Stimulated activated CD8-positive, alpha-beta memory T cell treated with anti-CD3 and anti-CD28 coated beads, Interleukin-7, amount 100 ng/mL, for 48 hours (primary cell): Measurements from ENCODE around the gene ZBED3.

Experiments used
- DNase-seq, 2 donors: peaks; one replicate each; pipeline ENCODE4 v3.0.0-alpha.2; 2020; ENCODE audit warnings: low read depth in 1 of 2; ENCODE audit errors: extremely low read depth in 1 of 2

The ZBED3 gene

GRCh38 chr5:77077829-77078176 lies 9.3 kb downstream of the ZBED3 start:
- no peak for DNase-seq

- DNase-seq = peak; percentile 21 to 42
Measured at GRCh38 chr5:77076961-77077828, 9.9 kb downstream of the ZBED3 start.

GRCh38 chr5:77074745-77075144 lies 12.3 kb downstream of the ZBED3 start:
- no peak for DNase-seq

GRCh38 chr5:77073667-77074066 lies 13.4 kb downstream of the ZBED3 start:
- DNase-seq = no peak

GRCh38 chr5:77066823-77067442 lies 20.2 kb downstream of the ZBED3 start:
- DNase-seq = no peak

GRCh38 chr5:77066184-77066583 lies 20.9 kb downstream of the ZBED3 start:
- no peak for DNase-seq

GRCh38 chr5:77065256-77065655 lies 21.8 kb downstream of the ZBED3 start:
- no peak for DNase-seq

- DNase-seq = no peak
Measured at GRCh38 chr5:77064040-77064439, 23.0 kb downstream of the ZBED3 start.

GRCh38 chr5:77046416-77047073 lies 40.5 kb downstream of the ZBED3 start:
- no peak for DNase-seq

- no peak for DNase-seq
Measured at GRCh38 chr5:77035950-77036349, 51.1 kb downstream of the ZBED3 start.

GRCh38 chr5:77033338-77033737 lies 53.7 kb downstream of the ZBED3 start:
- DNase-seq = no peak

- no peak for DNase-seq
Measured at GRCh38 chr5:77032635-77033034, 54.5 kb downstream of the ZBED3 start.

- no peak for DNase-seq
Measured at GRCh38 chr5:77031891-77032290, 55.2 kb downstream of the ZBED3 start.

- peak; percentile 72 to 88 for DNase-seq
Measured at GRCh38 chr5:77030097-77031071, 56.7 kb downstream of the ZBED3 start, which contains the start of gene AGGF1. TSS of gene AGGF1 (plus strand) at chr5:77030404. CDS start at chr5:77030767, 363 bp downstream.

- no peak for DNase-seq
Measured at GRCh38 chr5:77029376-77029885, 57.7 kb downstream of the ZBED3 start.

GRCh38 chr5:77028631-77029375 lies 58.3 kb downstream of the ZBED3 start:
- no peak for DNase-seq

GRCh38 chr5:77024490-77024889 lies 62.6 kb downstream of the ZBED3 start:
- no peak for DNase-seq

GRCh38 chr5:77022511-77023417 lies 64.3 kb downstream of the ZBED3 start:
- no peak for DNase-seq
